Measurements from ENCODE around the gene FCER2.

The FCER2 gene

DNA sequence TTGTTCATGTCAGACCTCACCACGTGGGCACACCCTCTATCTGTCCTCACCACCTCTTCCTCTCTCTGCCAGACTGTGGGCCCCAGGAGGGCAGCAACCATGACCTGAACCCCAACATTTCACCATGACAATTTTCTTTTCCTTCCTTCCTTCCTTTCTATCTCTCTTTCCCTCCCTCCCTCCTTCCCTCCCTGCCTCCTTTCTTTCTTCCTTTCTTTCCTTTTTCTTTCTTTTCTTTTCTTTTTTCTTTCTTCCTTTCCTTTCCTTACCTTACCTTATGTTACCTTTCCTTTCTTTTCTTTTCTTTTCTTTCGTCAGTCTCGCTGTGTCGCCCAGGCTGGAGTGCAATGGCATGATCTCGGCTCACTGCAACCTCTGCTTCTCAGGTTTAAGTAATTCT, 8.7 kb upstream of the FCER2 start:
- no peak for TF ChIP-seq POLR2AphosphoS5 (IDR thresholded peaks at IDR 0.05; ENCODE audit: low read depth, low read length)
- no peak for TF ChIP-seq SIN3A (IDR thresholded peaks at IDR 0.05; ENCODE audit: borderline replicate concordance, insufficient read depth, low read length)
- no peak for TF ChIP-seq TAF1 (IDR thresholded peaks at IDR 0.05; ENCODE audit: borderline replicate concordance, insufficient read depth, low read length)
- no peak for TF ChIP-seq FOXP2 (optimal IDR thresholded peaks at IDR 0.05; ENCODE audit: borderline replicate concordance, extremely low read depth, extremely low read length, insufficient read depth)
- no peak for TF ChIP-seq REST (IDR thresholded peaks at IDR 0.05; ENCODE audit: insufficient read depth in 1 of 2, low read depth in 2 of 2, low read length in 2 of 2)

DNA sequence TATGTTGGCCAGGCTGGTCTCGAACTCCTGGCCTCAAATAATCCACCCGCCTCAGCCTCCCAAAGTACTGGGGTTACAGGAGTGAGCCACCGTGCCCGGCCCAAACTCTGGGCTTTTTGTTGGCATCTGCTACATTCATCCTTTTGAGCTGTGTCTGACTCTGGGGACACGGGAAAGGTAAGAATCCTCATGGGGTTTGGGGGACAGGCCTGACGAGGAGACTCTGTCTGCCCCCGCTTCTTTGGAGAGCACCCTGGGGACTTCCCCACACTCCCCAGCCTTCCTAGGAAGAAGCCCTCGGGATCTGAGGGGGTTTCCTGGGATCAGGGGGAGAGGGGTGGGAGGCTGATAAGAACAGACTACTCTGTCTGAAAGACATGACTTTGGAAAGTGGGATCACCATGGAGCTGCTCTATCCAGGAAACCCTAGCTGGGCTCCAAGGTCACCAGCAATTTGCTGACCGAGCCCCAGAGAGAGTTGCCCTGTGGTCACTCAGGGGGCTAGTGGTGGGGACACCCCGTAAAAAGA, 8.1 kb upstream of the FCER2 start:
- TF ChIP-seq REST (IDR thresholded peaks at IDR 0.05; ENCODE audit: insufficient read depth in 1 of 2, low read depth in 2 of 2, low read length in 2 of 2) = no peak
- TF ChIP-seq POLR2AphosphoS5 (IDR thresholded peaks at IDR 0.05; ENCODE audit: low read depth, low read length) = no peak
- no peak for TF ChIP-seq SIN3A (IDR thresholded peaks at IDR 0.05; ENCODE audit: borderline replicate concordance, insufficient read depth, low read length)
- no peak for TF ChIP-seq TAF1 (IDR thresholded peaks at IDR 0.05; ENCODE audit: borderline replicate concordance, insufficient read depth, low read length)
- TF ChIP-seq FOXP2 (optimal IDR thresholded peaks at IDR 0.05; ENCODE audit: borderline replicate concordance, extremely low read depth, extremely low read length, insufficient read depth) = no peak

GRCh38 chr19:7706955-7707456, 5.1 kb upstream of the FCER2 start:
- TF ChIP-seq TAF1 (IDR thresholded peaks at IDR 0.05; ENCODE audit: borderline replicate concordance, insufficient read depth, low read length) = no peak
- no peak for TF ChIP-seq REST (IDR thresholded peaks at IDR 0.05; ENCODE audit: insufficient read depth in 1 of 2, low read depth in 2 of 2, low read length in 2 of 2)
- no peak for TF ChIP-seq SIN3A (IDR thresholded peaks at IDR 0.05; ENCODE audit: borderline replicate concordance, insufficient read depth, low read length)
- no peak for TF ChIP-seq POLR2AphosphoS5 (IDR thresholded peaks at IDR 0.05; ENCODE audit: low read depth, low read length)
- no peak for TF ChIP-seq FOXP2 (optimal IDR thresholded peaks at IDR 0.05; ENCODE audit: borderline replicate concordance, extremely low read depth, extremely low read length, insufficient read depth)

- TF ChIP-seq SIN3A (IDR thresholded peaks at IDR 0.05; ENCODE audit: borderline replicate concordance, insufficient read depth, low read length) = no peak
- TF ChIP-seq REST (IDR thresholded peaks at IDR 0.05; ENCODE audit: insufficient read depth in 1 of 2, low read depth in 2 of 2, low read length in 2 of 2) = no peak
- TF ChIP-seq TAF1 (IDR thresholded peaks at IDR 0.05; ENCODE audit: borderline replicate concordance, insufficient read depth, low read length) = no peak
- TF ChIP-seq FOXP2 (optimal IDR thresholded peaks at IDR 0.05; ENCODE audit: borderline replicate concordance, extremely low read depth, extremely low read length, insufficient read depth) = no peak
- TF ChIP-seq POLR2AphosphoS5 (IDR thresholded peaks at IDR 0.05; ENCODE audit: low read depth, low read length) = no peak
These were observed 4.4 kb upstream of the FCER2 start for GRCh38 chr19:7706188-7706954.

Measured in PFSK-1 (cell line).